Right cardiac atrium (tissue), 5 donors: ENCODE data around the gene NRCAM. TPM values are rescaled to one million over a fixed set of nuclear protein-coding genes. Genes with fewer than 3 reads are reported as not detected.
A peak's percentile ranks its signal among the peaks of the same experiment; 100 is the strongest.

Source experiments
- ATAC-seq, 2 donors: fragments of 200-7000 bp; cut with Tn5 transposase; one replicate each; pipeline versions ENCODE4 v1.8.0 to v1.9.1; 2020; ENCODE audit warnings: moderate library complexity in 2 of 2, mild to moderate bottlenecking in 1 of 2
- DNase-seq, 3 donors: peaks; one replicate each; pipeline ENCODE4 v3.0.0-alpha.2; 2020
- H3K27ac ChIP-seq: one replicate; pipeline ENCODE4 v1.5.1; 2013; ENCODE audit warnings: mild to moderate bottlenecking, low read length, control low read depth, moderate library complexity
- H3K27me3 ChIP-seq: one replicate; pipeline ENCODE4 v1.6.1; 2013; ENCODE audit not compliant: control insufficient read depth, insufficient read depth
- H3K4me1 ChIP-seq: one replicate; pipeline ENCODE4 v1.6.1; 2013; ENCODE audit warnings: low read length; ENCODE audit not compliant: control insufficient read depth, insufficient read depth
- H3K4me3 ChIP-seq: one replicate; pipeline ENCODE4 v1.5.1; 2013; ENCODE audit warnings: low read length, control low read depth
- H3K9me3 ChIP-seq: one replicate; pipeline ENCODE4 v1.6.1; 2013; ENCODE audit warnings: low read length; ENCODE audit not compliant: control insufficient read depth
- WGBS: extraction: QIAGEN DNeasy Blood & Tissue Kit; methylation state at CpG from one replicate; pipeline ENCODE4 v1.1.7; 2013; 5-methylcytosine and 5-hydroxymethylcytosine counted together
- intact Hi-C, 4 donors: fragments of 100-400 bp; cut with DNase I; formaldehyde crosslinking; loops; one replicate each; pipeline versions ENCODE4 v1.11.0 to v1.14.0; 2022 to 2023
- polyA plus RNA-seq: library from polyadenylated mRNA; stranded (reverse); fragments of 200-250 nt; gene quantifications from one replicate; pipeline ENCODE4 v1.2.3, GENCODE V29; 2013
- total RNA-seq, 4 donors: library from RNA; stranded (reverse); fragmentation: NEBNext Ultra II Directional; extraction: Animal tissue kit (Norgen Biotek cat#: 25700); gene quantifications; one replicate each; pipeline ENCODE4 v1.2.1, GENCODE V29; 2021
- donor health status: healthy with polysubstance abuse.
- donor health status: DM: no; HTN: yes; CAD: no.
- donor health status: DM: no; HTN: no; CAD: no.
- donor health status: DM: no; HTN: yes; CAD: no; lungs with severe emphysema.
- donor health status: DM: yes; HTN: yes; CAD: no.

Gene NRCAM
- total and polyA plus RNA-seq, 5 donors = 0.59 to 1.3 (median 1.1) TPM

- 46% methylated on average over 3 of the region's 3 CpGs for WGBS
- ATAC-seq (no peak), DNase-seq (no peak)
- H3K27ac ChIP-seq = no peak overlapping the region
- H3K27me3 ChIP-seq = no peaks in the 10 kb centered on the region
- no peak overlapping the region for H3K4me3 ChIP-seq
- H3K9me3 ChIP-seq = no peaks in the 10 kb centered on the region
- no peaks in the 10 kb centered on the region for H3K4me1 ChIP-seq
- intact Hi-C loops = no loop called here
Measured at GRCh38 chr7:108120933-108121332, 335.3 kb downstream of the NRCAM start.

- intact Hi-C loops = no loop called here
- DNase-seq = no peak
- no peak overlapping the region for H3K4me3 ChIP-seq
- H3K9me3 ChIP-seq = no peaks in the 10 kb centered on the region
- no peak for ATAC-seq
- 80% methylated on average over 3 of the region's 3 CpGs for WGBS
- H3K27ac ChIP-seq = no peak overlapping the region
- H3K27me3 ChIP-seq = no peaks in the 10 kb centered on the region
- no peaks in the 10 kb centered on the region for H3K4me1 ChIP-seq
Measured at GRCh38 chr7:108120196-108120595, 336.0 kb downstream of the NRCAM start.

GRCh38 chr7:108118959-108119358 lies 337.3 kb downstream of the NRCAM start:
- Histone ChIP-seq H3K4me1 (no peaks in the 10 kb centered on the region), H3K27ac (no peak overlapping the region), H3K9me3 (no peaks in the 10 kb centered on the region), H3K4me3 (no peak overlapping the region), H3K27me3 (no peaks in the 10 kb centered on the region)
- ATAC-seq (no peak), DNase-seq (no peak)
- WGBS = 97% methylated on average over 2 of the region's 2 CpGs
- intact Hi-C loops = no loop called here

- H3K4me3 ChIP-seq = no peak overlapping the region
- H3K4me1 ChIP-seq = no peaks in the 10 kb centered on the region
- intact Hi-C loops = no loop called here
- H3K27ac ChIP-seq = peak overlapping the region; percentile 63
- H3K9me3 ChIP-seq = no peaks in the 10 kb centered on the region
- no peak for DNase-seq
- ATAC-seq = no peak
- WGBS = 78% methylated on average over 6 of the region's 6 CpGs
- no peaks in the 10 kb centered on the region for H3K27me3 ChIP-seq
Measured at GRCh38 chr7:108114117-108114841, 342.0 kb downstream of the NRCAM start.

- ATAC-seq (no peak), DNase-seq (no peak)
- Histone ChIP-seq H3K9me3 (no peaks in the 10 kb centered on the region), H3K4me3 (no peak overlapping the region), H3K4me1 (no peaks in the 10 kb centered on the region), H3K27ac (no peak overlapping the region), H3K27me3 (no peaks in the 10 kb centered on the region)
- intact Hi-C loops = no loop called here
- 89% methylated on average over 2 of the region's 2 CpGs for WGBS
Measured at GRCh38 chr7:108112683-108113082, 343.6 kb downstream of the NRCAM start.

GRCh38 chr7:108109221-108109908 lies 346.9 kb downstream of the NRCAM start:
- WGBS = 72% methylated on average over 2 of the region's 2 CpGs
- Histone ChIP-seq H3K4me3 (no peak overlapping the region), H3K27ac (no peak overlapping the region), H3K9me3 (no peaks in the 10 kb centered on the region), H3K27me3 (no peaks in the 10 kb centered on the region), H3K4me1 (no peaks in the 10 kb centered on the region)
- no peak for ATAC-seq
- intact Hi-C loops = no loop called here
- DNase-seq = no peak

GRCh38 chr7:108108131-108108530 lies 348.1 kb downstream of the NRCAM start:
- no peaks in the 10 kb centered on the region for H3K9me3 ChIP-seq
- no peak for DNase-seq
- H3K4me3 ChIP-seq = no peak overlapping the region
- no peak for ATAC-seq
- H3K27ac ChIP-seq = no peak overlapping the region
- no peaks in the 10 kb centered on the region for H3K4me1 ChIP-seq
- intact Hi-C loops = no loop called here
- no peaks in the 10 kb centered on the region for H3K27me3 ChIP-seq

- intact Hi-C loops = no loop called here
- H3K4me1 ChIP-seq = no peaks in the 10 kb centered on the region
- no peaks in the 10 kb centered on the region for H3K27me3 ChIP-seq
- ATAC-seq = peak; percentile 46 to 74
- WGBS = 68% methylated on average over 7 of the region's 7 CpGs
- no peak overlapping the region for H3K27ac ChIP-seq
- no peak overlapping the region for H3K4me3 ChIP-seq
- H3K9me3 ChIP-seq = no peaks in the 10 kb centered on the region
- DNase-seq = no peak
Measured at GRCh38 chr7:108104324-108104723, 351.9 kb downstream of the NRCAM start.

GRCh38 chr7:108103558-108104298 lies 352.5 kb downstream of the NRCAM start:
- no peaks in the 10 kb centered on the region for H3K27me3 ChIP-seq
- peak in 1 of 3 donors; percentile 35 for DNase-seq
- H3K4me3 ChIP-seq = no peak overlapping the region
- no peaks in the 10 kb centered on the region for H3K9me3 ChIP-seq
- 65% methylated on average over 5 of the region's 5 CpGs for WGBS
- H3K4me1 ChIP-seq = no peaks in the 10 kb centered on the region
- no peak for ATAC-seq
- intact Hi-C loops = no loop called here
- no peak overlapping the region for H3K27ac ChIP-seq

- H3K4me1 ChIP-seq = no peaks in the 10 kb centered on the region
- H3K27ac ChIP-seq = no peak overlapping the region
- ATAC-seq (peak in 1 of 2 donors; percentile 13), DNase-seq (peak in 1 of 3 donors; percentile 33)
- no peak overlapping the region for H3K4me3 ChIP-seq
- WGBS = 95% methylated on average over 20 of the region's 20 CpGs
- H3K27me3 ChIP-seq = no peaks in the 10 kb centered on the region
- no peaks in the 10 kb centered on the region for H3K9me3 ChIP-seq
- intact Hi-C loops = no loop called here
Measured at GRCh38 chr7:108102671-108103312, 353.4 kb downstream of the NRCAM start.

GRCh38 chr7:108101759-108102158 lies 354.5 kb downstream of the NRCAM start:
- no peak for ATAC-seq
- intact Hi-C loops = no loop called here
- DNase-seq = no peak
- no peak overlapping the region for H3K4me3 ChIP-seq
- H3K4me1 ChIP-seq = no peaks in the 10 kb centered on the region
- WGBS = 93% methylated on average over 3 of the region's 3 CpGs
- H3K27ac ChIP-seq = no peak overlapping the region
- H3K27me3 ChIP-seq = no peaks in the 10 kb centered on the region
- no peaks in the 10 kb centered on the region for H3K9me3 ChIP-seq
